Lower leg skin (tissue), 3 donors: ENCODE measurements around the gene NCOA1.

Source experiments
- POLR2A ChIP-seq, 2 donors: fragments of 450-650 bp; IDR thresholded peaks; one replicate each; pipeline ENCODE4 v1.6.1; 2016 to 2017; ENCODE audit warnings: antibody characterized with exemption in 2 of 2, mild to moderate bottlenecking in 1 of 2, moderate library complexity in 1 of 2
- TF ChIP-seq, protein P1 (sequence below), 3 donors: fragments of 450-650 bp; IDR thresholded peaks; one replicate each; pipeline ENCODE4 v1.5.1; 2016; ENCODE audit warnings: antibody characterized with exemption in 3 of 3, mild to moderate bottlenecking in 3 of 3, moderate library complexity in 2 of 3

DNA sequence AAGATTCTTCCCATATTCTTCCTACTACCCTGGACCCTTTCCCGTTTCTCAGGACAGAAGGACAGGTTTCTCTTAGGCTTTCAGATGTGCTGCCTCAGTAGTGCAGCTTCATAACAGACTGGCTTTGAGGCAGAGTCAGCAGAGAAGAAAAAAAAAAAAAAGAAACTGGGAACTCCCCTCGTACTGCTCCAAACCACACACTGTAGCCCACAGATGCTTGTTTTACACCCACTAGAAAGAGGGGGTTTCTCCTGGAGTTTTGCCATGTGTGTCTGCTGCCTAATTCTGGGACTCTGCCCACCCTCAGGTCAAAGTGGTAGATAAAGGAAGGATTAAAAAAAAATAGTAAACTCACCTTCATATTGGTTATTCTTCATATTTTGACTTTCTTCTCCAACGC, 95.9 kb downstream of the NCOA1 start:
- TF ChIP-seq, protein P1, sequence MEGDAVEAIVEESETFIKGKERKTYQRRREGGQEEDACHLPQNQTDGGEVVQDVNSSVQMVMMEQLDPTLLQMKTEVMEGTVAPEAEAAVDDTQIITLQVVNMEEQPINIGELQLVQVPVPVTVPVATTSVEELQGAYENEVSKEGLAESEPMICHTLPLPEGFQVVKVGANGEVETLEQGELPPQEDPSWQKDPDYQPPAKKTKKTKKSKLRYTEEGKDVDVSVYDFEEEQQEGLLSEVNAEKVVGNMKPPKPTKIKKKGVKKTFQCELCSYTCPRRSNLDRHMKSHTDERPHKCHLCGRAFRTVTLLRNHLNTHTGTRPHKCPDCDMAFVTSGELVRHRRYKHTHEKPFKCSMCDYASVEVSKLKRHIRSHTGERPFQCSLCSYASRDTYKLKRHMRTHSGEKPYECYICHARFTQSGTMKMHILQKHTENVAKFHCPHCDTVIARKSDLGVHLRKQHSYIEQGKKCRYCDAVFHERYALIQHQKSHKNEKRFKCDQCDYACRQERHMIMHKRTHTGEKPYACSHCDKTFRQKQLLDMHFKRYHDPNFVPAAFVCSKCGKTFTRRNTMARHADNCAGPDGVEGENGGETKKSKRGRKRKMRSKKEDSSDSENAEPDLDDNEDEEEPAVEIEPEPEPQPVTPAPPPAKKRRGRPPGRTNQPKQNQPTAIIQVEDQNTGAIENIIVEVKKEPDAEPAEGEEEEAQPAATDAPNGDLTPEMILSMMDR (IDR thresholded peaks at IDR 0.05): no peak
- TF ChIP-seq POLR2A (IDR thresholded peaks at IDR 0.05): no peak
